Liver (tissue), 9 donors: ENCODE results near the gene ZKSCAN4. TPM values are rescaled to one million over a fixed set of nuclear protein-coding genes. Genes with fewer than 3 reads are reported as not detected.

Experiments used
- DNase-seq: peaks from one replicate; pipeline ENCODE4 v3.0.0-alpha.2; 2017; ENCODE audit warnings: low spot score
- H3K27ac ChIP-seq, 2 donors: one replicate each; pipeline ENCODE4 v1.7.0; 2013; ENCODE audit warnings: inconsistent platforms in 2 of 2, low read length in 2 of 2, control low read depth in 1 of 2, low read depth in 1 of 2, mild to moderate bottlenecking in 1 of 2
- H3K27me3 ChIP-seq, 4 donors: one replicate each; pipeline versions ENCODE4 v1.6.1 to v1.7.0; 2013; ENCODE audit warnings: low read length in 3 of 4, inconsistent platforms in 1 of 4, mild to moderate bottlenecking in 1 of 4, moderate library complexity in 1 of 4; ENCODE audit not compliant: control insufficient read depth in 4 of 4, insufficient read depth in 4 of 4
- H3K36me3 ChIP-seq, 4 donors: one replicate each; pipeline versions ENCODE4 v1.6.1 to v1.7.0; 2013; ENCODE audit warnings: low read length in 3 of 4, mild to moderate bottlenecking in 3 of 4, low read depth in 1 of 4, moderate library complexity in 1 of 4; ENCODE audit not compliant: control insufficient read depth in 4 of 4, insufficient read depth in 3 of 4
- H3K4me1 ChIP-seq, 4 donors: one replicate each; pipeline versions ENCODE4 v1.6.1 to v1.7.0; 2013; ENCODE audit warnings: low read length in 3 of 4, mild to moderate bottlenecking in 3 of 4, moderate library complexity in 1 of 4; ENCODE audit not compliant: control insufficient read depth in 4 of 4, insufficient read depth in 4 of 4
- H3K4me3 ChIP-seq, 3 donors: one replicate each; pipeline versions ENCODE4 v1.6.1 to v1.7.0; 2013; ENCODE audit warnings: low read length in 3 of 3, control low read depth in 1 of 3, low read depth in 1 of 3, mild to moderate bottlenecking in 1 of 3
- H3K9ac ChIP-seq, 2 donors: one replicate each; pipeline ENCODE4 v1.7.0; 2013; ENCODE audit warnings: low read length in 2 of 2, mild to moderate bottlenecking in 2 of 2, moderate library complexity in 2 of 2, control low read depth in 1 of 2, low read depth in 1 of 2
- H3K9me3 ChIP-seq, 4 donors: one replicate each; pipeline versions ENCODE4 v1.6.1 to v1.7.0; 2013; ENCODE audit warnings: low read length in 3 of 4; ENCODE audit not compliant: control insufficient read depth in 4 of 4
- EGR1 ChIP-seq, 2 donors: IDR thresholded peaks; 2 replicates each; pipeline ENCODE4 v1.6.1; 2016 to 2018; ENCODE audit warnings: antibody characterized with exemption in 2 of 2, low read depth in 2 of 2
- FOXA1 ChIP-seq: IDR thresholded peaks from 2 replicates; pipeline ENCODE4 v1.6.1; 2016; ENCODE audit warnings: antibody characterized with exemption
- GABPA ChIP-seq, 2 donors: IDR thresholded peaks in 1 of 2; conservative IDR thresholded peaks in 1 of 2; 2 replicates each; pipeline ENCODE4 v1.6.1; 2016; ENCODE audit warnings: antibody characterized with exemption in 2 of 2, mild to moderate bottlenecking in 1 of 2, moderate library complexity in 1 of 2
- HNF4A ChIP-seq, 2 donors: conservative IDR thresholded peaks; 2 replicates each; pipeline ENCODE4 v1.6.1; 2016; ENCODE audit warnings: antibody characterized with exemption in 2 of 2, mild to moderate bottlenecking in 2 of 2
- HNF4G ChIP-seq: IDR thresholded peaks from 2 replicates; pipeline ENCODE4 v1.6.1; 2016; ENCODE audit warnings: antibody characterized with exemption
- RAD21 ChIP-seq, 2 donors: IDR thresholded peaks; 2 replicates each; pipeline ENCODE4 v1.6.1; 2016; ENCODE audit warnings: antibody characterized with exemption in 2 of 2, mild to moderate bottlenecking in 2 of 2
- RXRA ChIP-seq, 2 donors: IDR thresholded peaks; 2 replicates each; pipeline ENCODE4 v1.6.1; 2017 to 2018; ENCODE audit warnings: antibody characterized with exemption in 2 of 2, mild to moderate bottlenecking in 1 of 2
- WGBS: extraction: QIAGEN DNeasy Blood & Tissue Kit; methylation state at CpG from one replicate; pipeline ENCODE4 v1.1.7; 2013; 5-methylcytosine and 5-hydroxymethylcytosine counted together
- polyA plus RNA-seq, 2 donors: library from polyadenylated mRNA; stranded (reverse) in 1 of 2; unstranded in 1 of 2; fragments of 200-250 nt in 1 of 2; fragments of >200 nt in 1 of 2; fragmentation: Nextera tagmentation in 1 of 2; extraction: Ambion mirVana in 1 of 2; gene quantifications; one replicate each; pipeline versions ENCODE4 v1.2.1 to v1.2.3, GENCODE V29; 2013 to 2015
- total RNA-seq, 2 donors: library from RNA; depleted of rRNA; stranded (reverse); fragments of >200 nt; gene quantifications; one replicate each; pipeline ENCODE4 v1.2.3, GENCODE V29; 2014
- TF ChIP-seq, protein P1 (sequence below): fragments of 150-350 bp; IDR thresholded peaks from 2 replicates; pipeline ENCODE4 v1.5.1; 2017; ENCODE audit warnings: improper control_type of control experiment, low read depth, low read length; ENCODE audit not compliant: missing input control
- donor health status: healthy.
- donor health status: healthy.
- donor health status: healthy.
- donor health status: healthy.
- donor health status: healthy.

ZKSCAN4 gene
- total and polyA plus RNA-seq, 4 donors = 1.4 to 4.7 (median 2.6) TPM

GRCh38 chr6:28203201-28203600 lies 48.9 kb downstream of the ZKSCAN4 start:
- TF ChIP-seq RXRA (IDR thresholded peaks at IDR 0.05) = no peak
- TF ChIP-seq HNF4G = no peak
- no peak for TF ChIP-seq FOXA1
- TF ChIP-seq EGR1 (IDR thresholded peaks at IDR 0.05; ENCODE audit: low read depth in 2 of 2) = no peak
- no peak for TF ChIP-seq HNF4A (conservative IDR thresholded peaks at IDR 0.05)
- TF ChIP-seq GABPA (IDR thresholded peaks at IDR 0.05 in 1 of 2, conservative IDR thresholded peaks at IDR 0.05 in 1 of 2) = no peak
- TF ChIP-seq, protein P1, sequence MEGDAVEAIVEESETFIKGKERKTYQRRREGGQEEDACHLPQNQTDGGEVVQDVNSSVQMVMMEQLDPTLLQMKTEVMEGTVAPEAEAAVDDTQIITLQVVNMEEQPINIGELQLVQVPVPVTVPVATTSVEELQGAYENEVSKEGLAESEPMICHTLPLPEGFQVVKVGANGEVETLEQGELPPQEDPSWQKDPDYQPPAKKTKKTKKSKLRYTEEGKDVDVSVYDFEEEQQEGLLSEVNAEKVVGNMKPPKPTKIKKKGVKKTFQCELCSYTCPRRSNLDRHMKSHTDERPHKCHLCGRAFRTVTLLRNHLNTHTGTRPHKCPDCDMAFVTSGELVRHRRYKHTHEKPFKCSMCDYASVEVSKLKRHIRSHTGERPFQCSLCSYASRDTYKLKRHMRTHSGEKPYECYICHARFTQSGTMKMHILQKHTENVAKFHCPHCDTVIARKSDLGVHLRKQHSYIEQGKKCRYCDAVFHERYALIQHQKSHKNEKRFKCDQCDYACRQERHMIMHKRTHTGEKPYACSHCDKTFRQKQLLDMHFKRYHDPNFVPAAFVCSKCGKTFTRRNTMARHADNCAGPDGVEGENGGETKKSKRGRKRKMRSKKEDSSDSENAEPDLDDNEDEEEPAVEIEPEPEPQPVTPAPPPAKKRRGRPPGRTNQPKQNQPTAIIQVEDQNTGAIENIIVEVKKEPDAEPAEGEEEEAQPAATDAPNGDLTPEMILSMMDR = no peak
- no peak for DNase-seq
- 38% methylated on average over 4 of the region's 4 CpGs for WGBS
- H3K36me3 ChIP-seq = no peaks in the 10 kb centered on the region
- H3K9ac ChIP-seq = no peak overlapping the region
- H3K27me3 ChIP-seq = peaks cover 3 to 32% (median 13%) of the 10 kb centered on the region in 4 donors
- peaks cover 0 to 4% (median 2%) of the 10 kb centered on the region in 4 donors for H3K4me1 ChIP-seq
- no peak overlapping the region for H3K4me3 ChIP-seq
- H3K9me3 ChIP-seq = peaks cover 5 to 36% (median 12%) of the 10 kb centered on the region in 4 donors
- H3K27ac ChIP-seq = no peak overlapping the region

DNA sequence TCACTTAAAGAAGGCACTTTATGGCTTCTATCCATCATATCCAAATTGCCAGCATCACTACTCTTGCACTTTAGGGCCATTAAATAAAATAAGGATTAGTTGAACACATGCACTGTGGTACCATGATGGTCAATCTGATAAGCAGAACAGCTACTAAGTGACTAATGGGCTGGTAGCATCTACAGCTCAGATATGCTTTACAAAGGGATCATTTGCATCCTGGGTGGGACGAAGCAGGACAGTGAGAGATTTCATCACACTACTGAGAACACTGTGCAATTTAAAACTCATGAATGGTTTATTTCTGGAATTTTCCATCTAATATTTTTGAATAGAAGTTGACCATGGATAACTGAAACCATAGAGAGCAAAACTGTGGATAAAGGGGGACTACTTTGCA lies 52.0 kb downstream of the ZKSCAN4 start:
- peaks cover 0 to 14% (median 3%) of the 10 kb centered on the region in 4 donors for H3K27me3 ChIP-seq
- H3K27ac ChIP-seq = no peak overlapping the region
- peaks cover 5 to 33% (median 15%) of the 10 kb centered on the region in 4 donors for H3K9me3 ChIP-seq
- H3K4me3 ChIP-seq = no peak overlapping the region
- H3K9ac ChIP-seq = no peak overlapping the region
- no peak for TF ChIP-seq GABPA (IDR thresholded peaks at IDR 0.05 in 1 of 2, conservative IDR thresholded peaks at IDR 0.05 in 1 of 2)
- TF ChIP-seq RAD21 (IDR thresholded peaks at IDR 0.05) = no peak
- TF ChIP-seq RXRA (IDR thresholded peaks at IDR 0.05) = no peak
- no peak for TF ChIP-seq EGR1 (IDR thresholded peaks at IDR 0.05; ENCODE audit: low read depth in 2 of 2)
- TF ChIP-seq, protein P1 = no peak
- 46% methylated on average over 1 of the region's 1 CpG for WGBS
- no peaks in the 10 kb centered on the region for H3K4me1 ChIP-seq
- no peaks in the 10 kb centered on the region for H3K36me3 ChIP-seq
- DNase-seq = no peak

Other genes with a start within 250 kb of the ZKSCAN4 start
- 1 to 10 TPM in 1 of 2 donors, under 1 TPM in 1; 0.51 to 1.3 TPM for gene ZNF165, start 171.7 kb downstream of the ZKSCAN4 start, total RNA-seq
- gene ZNF165, start 171.7 kb downstream of the ZKSCAN4 start, polyA plus RNA-seq = under 1 TPM; 0.54 to 0.62 TPM
- 1 to 10 TPM; 1.5 to 3.5 TPM for gene ZSCAN16, start 127.7 kb downstream of the ZKSCAN4 start, total RNA-seq
- 1 to 10 TPM; 1.9 to 3.4 TPM for gene ZSCAN16, start 127.7 kb downstream of the ZKSCAN4 start, polyA plus RNA-seq
- gene ZKSCAN8, start 110.4 kb downstream of the ZKSCAN4 start, total RNA-seq = 10 to 100 TPM; 11.0 to 13.4 TPM
- gene ZKSCAN8, start 110.4 kb downstream of the ZKSCAN4 start, polyA plus RNA-seq = 1 to 10 TPM; 2.4 to 2.6 TPM
- gene ZSCAN9, start 27.0 kb downstream of the ZKSCAN4 start, total RNA-seq = 1 to 10 TPM; 3.1 to 4.8 TPM
- 1 to 10 TPM; 1.3 to 2.2 TPM for gene ZSCAN9, start 27.0 kb downstream of the ZKSCAN4 start, polyA plus RNA-seq
- gene NKAPL, start 7.0 kb upstream of the ZKSCAN4 start, total RNA-seq = under 1 TPM; 0.56 to 0.59 TPM
- gene NKAPL, start 7.0 kb upstream of the ZKSCAN4 start, polyA plus RNA-seq = under 1 TPM; 0.22 to 0.61 TPM
- gene ZSCAN26, start 14.9 kb upstream of the ZKSCAN4 start, total RNA-seq = 1 to 10 TPM; 7.9 to 9.7 TPM
- 1 to 10 TPM; 2.8 to 4.3 TPM for gene ZSCAN26, start 14.9 kb upstream of the ZKSCAN4 start, polyA plus RNA-seq
- gene PGBD1, start 29.3 kb upstream of the ZKSCAN4 start, total RNA-seq = 1 to 10 TPM; 1.0 to 3.7 TPM
- under 1 TPM; 0.74 to 0.93 TPM for gene PGBD1, start 29.3 kb upstream of the ZKSCAN4 start, polyA plus RNA-seq
- gene ZSCAN31, start 83.9 kb upstream of the ZKSCAN4 start, total RNA-seq = 10 to 100 TPM in 1 of 2 donors, 1 to 10 TPM in 1; 3.9 to 10.2 TPM
- gene ZSCAN31, start 83.9 kb upstream of the ZKSCAN4 start, polyA plus RNA-seq = 1 to 10 TPM; 3.3 to 3.4 TPM
- gene ZKSCAN3, start 97.7 kb upstream of the ZKSCAN4 start, total RNA-seq = 1 to 10 TPM; 2.8 to 8.8 TPM
- 1 to 10 TPM in 1 of 2 donors, under 1 TPM in 1; 0.93 to 1.1 TPM for gene ZKSCAN3, start 97.7 kb upstream of the ZKSCAN4 start, polyA plus RNA-seq
- gene ZSCAN12, start 147.5 kb upstream of the ZKSCAN4 start, total RNA-seq = 1 to 10 TPM; 3.0 to 3.9 TPM
- gene ZSCAN12, start 147.5 kb upstream of the ZKSCAN4 start, polyA plus RNA-seq = under 1 TPM; 0.46 to 0.97 TPM
- under 1 TPM; 0.42 to 0.65 TPM for gene ZSCAN23, start 191.2 kb upstream of the ZKSCAN4 start, total RNA-seq
- gene ZSCAN23, start 191.2 kb upstream of the ZKSCAN4 start, polyA plus RNA-seq = under 1 TPM in 1 of 2 donors, not detected in 1; 0.06 TPM